Stimulated activated CD8-positive, alpha-beta memory T cell treated with anti-CD3 and anti-CD28 coated beads, Interleukin-15, amount 100 ng/mL, for 1 hour (primary cell): ENCODE data around the gene TMEM14A.
"Not testable (repeated sequence)": the region's sequence is repeated elsewhere in the genome, so short reads cannot be mapped to it uniquely, and the experiment has no call there.

ENCODE experiments used
- DNase-seq: peaks from one replicate; pipeline ENCODE4 v3.0.0-alpha.2; 2020; ENCODE audit warnings: low read depth

TMEM14A gene

DNA sequence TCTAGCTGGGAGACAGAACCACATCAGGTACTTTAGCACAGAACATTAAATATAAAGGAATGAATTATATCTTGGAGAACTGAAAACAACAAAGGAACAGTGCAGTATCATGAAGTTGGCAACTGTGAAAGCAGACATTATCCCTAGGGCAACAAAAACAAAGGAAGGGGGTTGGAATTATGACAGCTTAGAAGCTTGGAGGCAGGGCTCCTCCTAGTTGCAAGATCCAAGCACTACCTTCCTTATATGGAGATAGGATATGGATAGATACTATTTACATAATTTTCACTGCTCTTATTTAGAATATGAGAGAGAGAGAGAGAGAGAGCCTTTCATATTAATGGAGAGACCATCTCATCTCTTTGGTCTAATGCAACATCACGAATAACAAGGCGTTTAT, 27.0 kb downstream of the TMEM14A start:
- no peak for DNase-seq

DNA sequence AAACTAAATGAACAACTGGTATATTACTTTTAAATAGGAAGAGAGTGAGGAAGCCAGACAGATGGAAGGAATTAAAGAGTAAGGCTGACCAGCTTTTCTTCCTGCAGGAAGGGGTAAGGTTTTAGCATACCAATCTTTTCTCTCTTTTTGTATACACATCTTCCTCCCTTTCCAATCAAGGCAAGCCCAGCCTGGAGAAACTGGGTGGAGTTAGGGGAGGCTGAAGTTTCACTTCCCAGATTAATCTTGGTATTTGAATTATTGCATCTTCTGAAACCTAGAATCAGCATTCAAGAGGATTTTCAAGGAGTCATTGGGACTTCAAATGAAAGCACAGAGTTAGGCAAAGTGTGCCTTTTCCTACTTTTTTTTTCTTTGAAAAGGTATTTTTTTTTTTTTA, 33.1 kb downstream of the TMEM14A start:
- DNase-seq: no peak

DNA sequence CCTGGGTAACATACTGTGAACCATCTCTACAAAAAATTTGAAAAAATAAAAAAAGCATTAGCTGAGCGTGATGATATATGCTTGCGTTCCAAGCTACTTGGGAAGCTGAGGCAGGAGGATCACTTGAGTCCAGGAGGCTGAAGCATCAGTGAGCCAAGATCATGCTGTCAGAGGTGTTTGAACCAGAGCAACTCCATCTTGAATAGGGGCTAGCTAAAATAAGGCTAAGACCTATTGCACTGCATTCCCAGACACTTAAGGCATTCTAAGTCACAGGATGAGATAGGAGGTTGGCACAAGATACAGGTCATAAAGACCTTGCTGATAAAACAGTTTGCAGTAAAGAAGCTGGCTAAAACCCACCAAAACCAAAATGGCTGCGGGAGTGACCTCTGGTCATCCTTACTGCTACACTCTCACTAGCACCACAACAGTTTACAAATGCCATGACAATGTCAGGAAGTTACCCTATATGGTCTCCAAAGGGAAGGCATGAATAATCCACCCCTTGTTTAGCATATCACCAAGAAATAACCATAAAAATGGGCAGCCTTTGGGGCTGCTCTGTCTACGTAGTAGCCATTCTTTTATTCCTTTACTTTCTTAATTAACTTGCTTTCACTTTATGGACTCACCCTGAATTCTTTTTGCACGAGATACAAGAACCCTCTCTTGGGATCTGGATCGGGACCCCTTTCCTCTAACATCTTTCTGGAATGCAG, 34.0 kb downstream of the TMEM14A start:
- DNase-seq: not testable (repeated sequence)

DNA sequence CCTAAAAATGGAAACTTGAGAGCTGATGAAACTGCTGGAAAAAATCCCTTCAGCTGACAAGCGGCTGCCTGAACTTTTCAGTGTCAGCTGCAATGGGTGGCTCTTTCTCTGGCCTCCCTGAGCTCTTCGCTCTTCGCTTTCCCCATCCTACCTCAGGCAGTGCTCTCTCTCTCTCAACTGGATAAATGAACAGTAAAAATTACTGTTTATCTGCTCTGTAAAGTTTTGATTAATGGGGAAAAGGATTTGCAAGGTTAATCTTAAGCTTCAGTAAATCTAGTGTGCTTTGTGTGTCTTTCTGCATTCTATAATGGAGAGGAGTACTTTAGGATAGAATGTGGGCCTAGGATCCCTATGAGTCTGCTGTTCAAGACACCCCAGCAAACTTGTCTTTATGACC, 35.1 kb downstream of the TMEM14A start:
- no peak for DNase-seq

DNA sequence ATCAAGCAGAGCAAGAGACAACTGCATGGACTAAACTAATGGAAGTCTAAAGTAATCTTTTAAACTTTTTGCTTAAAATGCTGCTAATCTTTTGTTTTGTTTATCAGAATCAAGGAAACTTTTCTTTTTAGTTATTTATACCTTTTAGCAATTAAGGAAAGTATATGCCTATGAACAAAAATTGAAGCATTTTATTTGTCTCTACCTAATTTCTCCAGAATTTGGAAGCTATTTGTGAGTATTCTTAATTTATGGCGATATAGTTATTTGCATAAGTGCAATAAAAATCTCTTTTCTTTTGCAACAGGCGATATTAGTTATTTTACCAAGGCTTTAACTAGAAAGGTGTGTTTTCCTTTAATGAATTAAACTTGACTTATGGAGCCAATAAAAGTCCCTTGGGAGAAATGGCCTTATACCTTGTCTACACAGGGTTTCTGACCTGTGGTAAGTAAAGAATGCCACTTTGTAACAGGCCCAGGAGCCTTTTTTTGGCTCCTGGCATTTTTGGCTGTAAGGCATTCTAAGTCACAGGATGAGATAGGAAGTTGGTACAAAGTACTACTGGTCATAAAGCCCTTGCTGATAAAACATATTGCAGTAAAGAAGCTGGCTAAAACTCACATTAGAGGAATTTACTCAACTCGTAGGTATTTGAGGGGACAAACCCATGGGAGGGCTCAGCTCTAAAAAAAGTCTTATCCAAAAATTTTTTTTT, 37.2 kb downstream of the TMEM14A start:
- no peak for DNase-seq

DNA sequence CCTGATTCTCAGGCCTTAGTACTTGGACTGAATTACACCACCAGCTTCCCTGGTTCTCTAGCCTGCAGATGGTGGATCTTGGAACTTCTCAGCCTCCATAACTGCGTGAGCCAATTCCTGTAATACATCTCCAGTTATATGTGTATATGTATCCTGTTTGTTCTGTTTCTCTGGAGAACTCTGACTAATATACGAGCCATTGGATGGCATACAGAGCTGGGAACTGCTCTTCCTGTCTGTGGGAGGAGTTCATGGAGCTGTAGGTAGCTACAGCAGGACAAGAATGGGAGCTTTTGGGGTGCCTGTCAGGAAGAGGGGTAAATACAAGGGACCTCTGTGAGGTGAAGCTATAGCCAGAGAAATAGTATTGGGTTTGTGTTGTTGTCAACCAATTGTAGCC, 41.2 kb downstream of the TMEM14A start:
- no peak for DNase-seq

DNA sequence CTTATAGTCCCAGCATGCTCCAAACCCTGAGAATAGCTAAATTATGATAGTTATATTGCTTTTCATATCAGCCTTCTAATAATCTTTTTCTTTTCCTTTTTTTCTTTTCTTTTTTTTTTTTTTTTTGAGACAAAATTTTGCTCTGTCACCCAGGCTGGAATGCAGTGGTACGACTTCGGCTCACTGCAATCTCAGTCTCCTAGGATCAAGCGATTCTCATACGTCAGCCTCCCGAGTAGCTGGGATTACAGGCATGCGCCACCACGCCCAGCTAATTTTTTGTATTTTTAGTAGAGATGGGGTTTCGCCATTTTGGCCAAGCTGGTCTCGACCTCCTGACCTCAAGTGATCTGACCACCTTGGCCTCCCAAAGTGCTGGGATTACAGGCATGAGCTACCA, 43.8 kb downstream of the TMEM14A start:
- not testable (repeated sequence) for DNase-seq

DNA sequence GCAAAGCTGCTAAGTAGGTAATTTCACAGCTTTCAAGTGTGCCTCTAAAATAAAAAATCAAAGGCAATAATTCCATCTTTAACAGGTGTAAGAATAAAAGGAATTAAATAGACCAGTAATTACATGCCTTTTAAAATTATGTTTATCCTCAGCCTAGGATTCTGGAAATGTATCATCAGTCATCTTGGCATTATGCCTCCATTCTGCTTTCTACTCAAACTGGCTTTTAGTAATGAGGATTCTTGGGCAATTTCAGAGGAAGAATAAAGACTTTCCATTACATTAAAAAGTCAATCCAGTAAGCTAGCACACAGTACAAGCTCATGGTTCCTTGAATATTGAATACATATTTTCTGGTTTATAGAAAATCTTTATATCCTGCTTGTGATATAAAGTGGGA, 47.6 kb downstream of the TMEM14A start:
- DNase-seq: no peak

DNA sequence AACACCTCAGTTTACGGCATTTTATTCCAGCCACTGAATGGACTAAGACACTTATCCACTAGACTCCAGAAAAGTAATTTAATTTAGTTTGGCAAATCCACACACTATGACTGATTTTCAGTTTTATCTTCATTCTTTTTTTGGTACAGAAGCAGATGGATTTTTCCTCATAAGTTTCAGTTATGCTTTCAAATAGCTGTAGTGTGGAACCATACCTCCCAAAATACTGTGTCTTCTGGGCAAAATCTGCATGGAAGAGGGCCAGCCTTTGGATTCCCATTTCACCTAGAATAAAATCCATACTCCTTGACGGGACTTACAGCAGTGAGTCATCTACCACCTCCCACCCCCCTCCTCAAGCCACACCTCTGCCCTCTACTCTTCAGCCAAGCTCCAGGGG, 49.4 kb downstream of the TMEM14A start:
- no peak for DNase-seq

DNA sequence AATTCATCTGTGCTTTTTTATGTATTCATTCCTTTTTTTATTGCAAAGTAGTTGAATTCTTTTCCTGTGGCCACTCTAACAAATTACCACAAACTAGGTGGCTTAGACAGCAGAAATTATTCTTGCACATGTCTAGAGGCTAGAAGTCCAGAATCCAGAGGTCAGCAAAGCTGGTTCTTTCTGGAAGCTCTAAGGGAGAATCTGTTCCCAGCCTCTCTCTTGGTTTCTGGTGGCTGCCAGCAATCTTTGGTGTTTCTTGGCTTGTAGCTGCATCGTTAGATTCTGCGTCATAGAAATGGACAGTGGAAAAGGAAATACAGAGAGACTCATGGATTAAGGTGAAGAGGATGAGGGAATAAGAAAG, 53.1 kb downstream of the TMEM14A start:
- DNase-seq: no peak

DNA sequence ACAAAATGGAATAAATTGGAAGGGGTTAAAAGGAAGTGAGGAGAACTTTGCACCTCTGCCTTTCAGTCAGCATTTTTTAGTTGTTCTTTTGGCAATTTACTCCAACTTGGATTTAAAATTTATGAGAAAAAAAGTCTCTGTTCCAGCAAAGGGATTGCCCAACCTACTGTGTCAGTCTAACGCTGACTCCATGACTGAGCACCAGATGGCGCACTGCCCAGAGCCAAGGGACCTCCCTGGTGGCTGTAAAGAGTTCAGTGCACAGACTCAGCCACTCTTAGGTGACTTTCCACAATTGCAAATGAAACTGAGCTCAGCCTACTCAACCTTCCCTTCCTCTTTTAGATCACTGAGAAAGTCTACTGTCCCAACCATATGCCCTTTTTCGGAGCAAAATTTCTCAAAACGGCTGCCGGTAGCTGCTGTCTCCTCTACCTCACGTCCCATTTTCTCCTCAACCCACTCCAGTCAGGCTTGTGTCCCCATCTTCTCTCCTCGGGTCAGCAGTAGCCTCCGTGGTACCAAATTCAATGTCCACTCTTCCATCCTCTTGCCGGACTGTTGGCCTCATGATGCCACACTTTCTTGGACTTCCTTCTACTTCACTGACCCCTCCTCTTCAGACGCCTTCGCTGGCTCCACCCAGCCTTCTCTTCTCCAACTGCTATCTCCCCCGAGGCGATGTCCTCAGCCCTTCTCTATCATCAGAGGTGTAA, 53.7 kb downstream of the TMEM14A start:
- peak; percentile 18 for DNase-seq

DNA sequence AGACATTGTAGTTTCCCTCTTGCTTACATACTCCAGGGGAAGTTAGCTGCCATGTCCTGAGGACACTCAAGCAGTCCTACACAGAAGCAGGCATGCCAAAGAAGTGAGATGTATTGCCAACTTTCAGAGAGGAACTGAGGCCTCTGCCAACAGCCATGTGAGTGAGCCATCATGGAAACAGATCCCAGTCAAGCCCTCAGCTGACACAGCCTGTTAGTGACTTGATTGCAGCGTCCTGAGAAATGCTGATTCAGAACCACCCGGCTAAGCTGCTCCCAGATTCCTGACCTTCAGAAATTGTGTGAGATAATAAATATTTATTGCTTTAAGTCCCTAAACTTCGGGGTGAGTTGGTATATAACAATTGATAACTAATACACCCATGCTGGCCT, 54.2 kb downstream of the TMEM14A start:
- DNase-seq: no peak

DNA sequence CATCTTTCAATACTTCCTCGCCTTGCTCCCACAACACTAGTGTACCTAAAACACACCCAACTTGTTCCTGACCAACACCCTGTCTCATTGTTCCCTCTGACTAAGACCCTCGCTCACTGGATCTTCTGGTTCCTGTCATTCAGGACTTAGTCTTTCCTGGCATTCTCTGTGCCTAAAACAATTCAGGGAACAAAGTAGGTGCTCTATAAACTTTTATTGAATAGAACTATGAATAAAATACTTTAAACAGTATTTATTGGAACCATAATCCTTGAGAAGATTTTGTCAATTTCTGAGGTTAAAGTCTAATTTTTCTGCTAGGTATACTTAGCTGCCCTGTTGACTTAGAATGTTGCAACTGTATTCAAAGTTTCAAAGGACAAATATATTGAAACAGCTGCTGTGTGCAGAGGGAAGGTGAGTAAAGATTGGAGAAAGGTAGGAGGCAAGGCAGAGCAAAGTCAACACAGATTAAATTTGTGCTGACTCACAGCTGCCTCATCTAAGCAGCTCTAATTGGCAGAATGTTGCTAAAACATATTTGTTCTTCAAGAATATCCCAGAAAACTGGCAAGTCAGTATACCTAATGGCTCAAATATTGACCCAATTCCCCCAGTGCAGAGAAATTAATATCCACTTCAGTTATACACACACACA, 54.8 kb downstream of the TMEM14A start:
- no peak for DNase-seq

DNA sequence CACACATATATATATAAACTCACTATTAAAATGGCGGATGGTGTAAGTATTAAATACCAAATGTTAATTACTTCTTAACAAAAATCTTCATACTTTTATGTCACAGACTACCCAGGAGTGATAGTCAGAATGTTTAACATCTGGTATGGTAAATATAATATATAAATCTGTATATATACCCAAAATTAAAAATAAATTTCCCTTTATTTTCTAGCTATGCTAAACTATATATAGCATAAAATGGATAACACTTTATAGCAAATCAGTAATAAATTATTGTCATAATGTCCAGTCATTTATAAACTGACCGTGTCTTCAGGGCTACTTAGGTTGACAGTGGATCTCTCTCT, 55.3 kb downstream of the TMEM14A start:
- DNase-seq: no peak

DNA sequence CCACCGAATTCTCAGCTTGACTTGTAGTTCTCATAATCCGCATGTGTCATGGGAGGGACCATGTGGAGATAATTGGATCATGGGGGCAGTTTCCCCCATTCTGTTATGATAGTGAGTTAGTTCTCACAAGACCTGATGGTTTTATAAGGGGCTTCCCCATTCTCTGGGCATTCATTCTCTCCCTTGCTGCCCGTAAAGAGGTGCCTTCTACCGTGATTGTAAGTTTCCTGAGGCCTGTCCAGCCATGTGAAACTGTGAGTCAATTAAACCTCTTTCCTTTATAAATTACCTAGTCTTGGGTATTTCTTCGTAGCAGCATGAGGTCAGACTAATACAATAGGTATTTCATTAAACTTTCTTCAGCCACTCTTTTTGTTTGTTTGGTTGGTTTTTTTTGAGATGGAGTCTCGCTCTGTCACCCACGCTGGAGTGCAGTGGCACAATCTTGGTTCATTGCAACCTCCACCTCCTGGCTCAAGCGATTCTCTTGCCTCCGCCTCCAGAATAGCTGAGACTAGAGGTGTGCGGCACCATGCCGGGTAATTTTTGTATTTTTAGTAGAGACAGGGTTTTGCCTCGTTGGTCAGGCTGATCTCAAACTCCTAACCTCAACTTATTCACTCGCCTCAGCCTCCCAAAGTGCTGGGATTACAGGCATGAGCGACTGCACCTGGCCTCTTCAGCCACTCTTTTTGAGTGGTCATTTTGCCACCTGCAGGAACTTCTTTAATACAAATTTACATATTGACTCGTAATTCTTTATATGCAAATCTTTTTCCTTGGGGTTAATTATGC, 56.0 kb downstream of the TMEM14A start:
- no peak for DNase-seq

DNA sequence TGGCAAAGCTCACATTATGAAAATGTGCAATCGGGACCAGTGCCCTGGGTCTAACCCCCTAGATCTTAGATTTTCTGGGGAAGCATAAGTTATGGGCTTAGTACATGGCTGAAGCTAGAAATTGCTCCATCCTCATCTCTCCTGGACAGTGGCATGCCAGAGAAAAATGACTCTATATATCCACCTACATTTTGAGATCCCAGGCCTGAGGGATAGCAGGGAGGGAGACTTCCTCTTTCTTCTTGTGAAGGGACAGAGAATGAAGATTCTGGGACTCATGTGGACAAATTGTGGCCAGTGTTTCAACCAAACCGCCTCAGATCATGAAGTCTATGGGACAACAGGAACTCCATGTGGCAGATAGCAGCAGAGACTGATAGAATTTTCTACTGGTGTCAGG, 57.0 kb downstream of the TMEM14A start:
- DNase-seq: no peak

DNA sequence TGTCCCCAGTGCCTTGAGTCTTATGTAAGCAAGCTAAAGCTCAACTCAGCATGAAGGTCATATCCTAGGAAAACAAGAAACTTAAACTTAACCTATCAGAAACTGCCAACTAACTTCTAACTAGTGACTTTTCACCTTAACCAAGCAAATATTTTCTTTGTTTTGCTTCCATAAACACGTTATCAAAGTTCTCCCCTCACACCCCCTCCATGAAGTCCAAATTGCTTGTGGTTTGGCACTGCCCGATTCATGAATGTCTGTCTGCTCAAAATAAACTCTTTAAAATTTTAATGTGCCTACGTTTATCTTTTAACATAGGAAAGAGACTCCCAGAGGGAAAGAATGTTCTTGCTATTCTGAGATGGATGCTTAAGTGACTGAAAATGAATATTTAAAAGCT, 57.5 kb downstream of the TMEM14A start:
- DNase-seq: no peak

DNA sequence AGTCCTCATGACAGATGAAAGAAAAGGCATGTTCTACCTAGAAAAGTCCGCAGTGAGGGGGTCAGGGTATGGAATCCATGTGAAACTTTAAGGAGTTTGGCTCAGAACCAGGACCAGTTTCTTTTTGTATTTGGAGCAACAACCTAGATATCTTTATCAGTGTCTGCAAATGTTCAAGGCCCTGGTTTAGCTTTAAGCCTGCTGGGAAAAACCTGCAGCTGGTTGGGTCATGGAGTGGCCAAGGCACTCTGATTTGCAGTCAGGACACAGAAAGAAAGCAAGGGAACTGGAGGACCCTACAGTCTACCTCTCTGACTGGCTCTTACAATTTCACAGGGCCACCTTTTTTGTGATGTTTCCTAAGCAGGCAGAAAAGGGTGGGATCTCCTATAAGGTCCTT, 58.7 kb downstream of the TMEM14A start:
- no peak for DNase-seq

DNA sequence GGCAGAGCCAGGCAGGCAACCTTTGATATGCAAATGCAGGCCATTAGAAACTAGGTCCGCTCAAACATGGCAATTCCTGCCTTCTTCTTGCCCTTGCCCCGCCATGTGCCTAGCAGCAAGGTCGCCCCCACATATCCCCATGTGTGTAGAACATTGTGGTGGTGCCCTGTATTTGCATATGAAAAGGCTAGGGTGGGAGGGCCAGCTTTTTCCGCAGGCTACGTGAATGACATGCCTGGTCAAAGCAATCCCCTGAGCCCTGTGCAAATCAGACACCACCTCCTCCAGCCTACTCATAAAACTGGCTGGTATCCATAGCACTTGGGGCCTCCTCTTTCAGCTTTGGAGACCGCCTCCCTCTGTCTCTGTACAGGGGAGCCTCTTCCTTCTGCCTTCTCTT, 60.8 kb downstream of the TMEM14A start:
- no peak for DNase-seq

DNA sequence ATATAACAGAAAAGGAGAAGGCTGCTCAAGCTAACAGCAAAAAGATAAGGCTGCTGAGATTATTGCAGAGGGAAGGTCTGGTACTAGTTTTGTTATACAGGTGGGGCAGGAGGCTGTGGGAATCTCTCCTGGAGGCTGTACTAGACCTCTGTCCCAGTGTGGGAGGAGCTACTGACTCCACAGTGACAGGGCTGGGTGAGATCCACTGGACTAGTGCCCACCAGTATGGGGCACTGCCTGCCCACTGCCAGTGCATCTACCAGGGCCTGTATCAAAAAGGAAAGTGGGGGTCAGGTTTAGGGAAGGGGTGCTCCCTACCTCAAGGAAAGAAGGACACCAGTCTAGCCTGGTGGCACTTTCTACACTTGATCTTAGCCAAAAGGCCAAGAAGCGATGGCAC, 62.3 kb downstream of the TMEM14A start:
- no peak for DNase-seq

DNA sequence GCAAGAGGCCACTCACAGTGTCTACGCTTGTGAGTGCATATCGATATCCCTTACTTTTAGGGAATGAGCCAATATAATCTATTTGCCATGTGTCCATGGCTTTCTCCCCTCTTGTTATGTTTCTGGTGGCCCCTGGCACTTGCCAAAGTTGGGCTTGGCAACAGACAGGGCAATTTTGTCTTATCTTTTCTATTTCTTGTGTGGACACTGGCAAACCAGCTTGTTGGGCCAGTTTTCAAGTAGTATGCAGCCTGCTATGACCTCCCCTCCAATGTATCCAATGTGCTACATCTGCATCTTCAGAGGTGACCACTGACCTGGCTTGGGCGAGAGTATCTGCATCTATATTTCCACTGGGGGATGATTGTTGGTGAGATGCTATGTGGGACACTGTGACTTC, 63.2 kb downstream of the TMEM14A start:
- DNase-seq: no peak

DNA sequence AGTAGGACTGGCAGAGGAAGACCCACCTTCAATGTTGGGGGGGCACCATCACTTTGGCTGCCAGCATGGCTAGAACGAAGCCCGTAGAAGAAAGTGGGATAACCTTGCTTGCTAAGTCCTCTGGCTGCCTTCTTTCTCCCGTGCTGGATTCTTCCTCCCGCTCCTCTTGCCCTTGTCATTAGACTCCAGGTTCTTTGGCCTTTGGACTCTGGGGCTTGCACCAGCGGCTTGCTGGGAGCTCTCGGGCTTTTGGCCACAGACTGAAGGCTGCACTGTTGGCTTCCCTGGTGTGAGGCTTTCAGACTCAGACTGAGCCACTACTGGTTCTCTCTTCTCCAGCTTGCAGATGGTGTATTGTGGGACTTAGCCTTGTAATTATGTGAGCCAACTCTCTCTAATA, 64.2 kb downstream of the TMEM14A start:
- DNase-seq: no peak
